GM19238 (cell line): ENCODE measurements around the gene GPR15.
"Not testable (repeated sequence)": the region's sequence is repeated elsewhere in the genome, so short reads cannot be mapped to it uniquely, and the experiment has no call there.

Source experiments
- DNase-seq: peaks from one replicate; pipeline ENCODE4 v3.0.0; 2011; ENCODE audit warnings: low spot score; ENCODE audit not compliant: insufficient read length

Gene GPR15

DNA sequence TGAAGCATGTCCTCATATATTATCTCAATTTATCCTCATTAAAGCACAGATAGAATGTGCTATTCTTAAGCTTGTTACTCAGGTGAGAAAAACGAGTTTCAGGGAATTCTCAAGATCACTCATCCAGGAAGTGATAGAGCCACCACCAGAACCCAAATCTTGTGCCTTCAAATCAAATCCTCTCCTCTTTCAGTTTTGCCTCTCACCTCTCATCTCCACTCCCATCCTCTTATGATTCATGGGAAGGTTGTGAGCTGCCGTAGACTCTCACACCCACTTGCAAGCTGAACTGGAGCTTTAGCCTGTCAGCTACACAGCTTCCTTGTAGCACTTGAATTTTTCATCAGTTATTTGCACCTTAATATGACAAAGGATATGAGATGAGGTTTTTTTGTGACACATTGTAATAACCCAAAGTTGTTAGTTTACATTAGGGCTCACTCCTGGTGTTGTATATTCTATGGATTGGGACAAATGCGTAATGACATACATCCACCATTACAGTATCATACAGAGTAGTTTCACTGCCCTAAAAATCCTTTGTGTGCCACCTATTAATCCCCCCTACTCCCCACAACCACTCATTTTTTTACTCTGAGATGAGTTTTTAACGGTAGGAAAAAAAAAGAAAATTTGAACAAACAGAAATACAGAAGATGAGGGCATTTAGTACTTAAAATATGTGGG is 25.7 kb downstream of the GPR15 start:
- DNase-seq = no peak

- DNase-seq = no peak
Observed at GRCh38 chr3:98558100-98558827, 26.5 kb downstream of the GPR15 start.

GRCh38 chr3:98559769-98560168 is 28.0 kb downstream of the GPR15 start:
- DNase-seq = not testable (repeated sequence)

- DNase-seq = no peak
Observed at GRCh38 chr3:98560911-98561310, 29.1 kb downstream of the GPR15 start.

GRCh38 chr3:98561727-98562521 is 30.1 kb downstream of the GPR15 start:
- no peak for DNase-seq

DNA sequence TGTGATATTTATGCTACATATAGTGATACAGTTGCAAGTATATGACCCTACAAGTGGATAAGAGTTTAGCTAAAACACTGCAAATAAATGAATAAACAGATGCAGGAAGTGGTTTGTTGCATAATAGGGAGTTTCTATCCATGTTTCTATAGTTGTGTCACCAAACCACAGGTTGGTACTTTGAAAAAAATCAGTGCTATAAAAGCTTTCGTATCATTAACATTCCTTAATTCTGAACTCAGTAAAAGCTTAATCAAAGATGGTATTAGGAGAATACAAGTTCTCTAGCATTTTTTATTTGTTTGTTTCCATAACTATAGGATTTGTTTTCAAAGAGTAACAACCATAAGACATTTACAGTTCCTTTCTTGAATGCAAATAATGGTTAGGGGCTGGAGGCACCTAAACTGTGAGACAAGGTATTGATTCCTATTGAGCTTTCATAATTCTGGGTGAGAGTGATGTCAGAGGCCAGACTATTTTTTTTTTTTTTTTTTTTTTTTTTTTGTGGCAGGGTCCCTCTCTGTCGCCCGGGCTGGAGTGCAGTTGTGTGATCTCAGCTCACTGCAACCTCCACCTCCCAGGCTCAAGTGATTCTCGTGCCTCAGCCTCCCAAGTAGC is 32.0 kb downstream of the GPR15 start:
- DNase-seq = no peak

DNA sequence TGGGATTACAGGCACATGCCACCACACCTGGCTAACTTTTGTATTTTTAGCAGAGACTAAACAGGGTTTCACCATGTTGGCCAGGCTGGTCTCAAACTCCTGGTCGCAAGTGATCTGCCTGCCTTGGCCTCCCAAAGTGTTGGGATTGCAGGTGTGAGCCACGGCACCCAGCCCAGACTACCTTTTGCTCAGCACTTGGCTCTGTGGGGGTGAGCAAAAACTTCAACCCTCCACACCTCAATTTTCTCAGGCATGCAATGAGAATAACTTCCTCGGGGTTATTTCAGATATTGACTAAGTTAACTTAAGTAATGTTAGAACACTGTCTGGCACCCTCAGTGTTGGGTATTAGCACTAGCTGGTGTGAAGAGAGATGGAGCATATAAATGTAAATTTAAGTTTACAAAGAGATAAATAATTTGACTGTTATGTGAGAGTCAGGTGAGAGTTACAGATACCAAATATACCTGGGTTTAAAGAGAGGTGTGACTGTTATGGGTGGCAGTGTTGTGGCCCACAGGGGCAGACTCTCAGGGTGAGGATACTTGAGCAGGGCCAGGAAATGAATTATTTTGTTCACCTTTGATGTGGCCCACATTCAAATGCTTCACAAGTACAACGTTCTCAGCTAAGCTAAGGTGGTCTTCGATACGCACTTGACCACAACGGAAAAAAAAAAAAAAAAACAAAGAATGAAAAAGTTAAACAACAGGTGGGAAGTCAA is 32.7 kb downstream of the GPR15 start:
- DNase-seq = no peak

- DNase-seq = no peak
Observed at GRCh38 chr3:98565237-98565643, 33.5 kb downstream of the GPR15 start.

GRCh38 chr3:98565843-98566242 is 34.1 kb downstream of the GPR15 start:
- DNase-seq = no peak

DNA sequence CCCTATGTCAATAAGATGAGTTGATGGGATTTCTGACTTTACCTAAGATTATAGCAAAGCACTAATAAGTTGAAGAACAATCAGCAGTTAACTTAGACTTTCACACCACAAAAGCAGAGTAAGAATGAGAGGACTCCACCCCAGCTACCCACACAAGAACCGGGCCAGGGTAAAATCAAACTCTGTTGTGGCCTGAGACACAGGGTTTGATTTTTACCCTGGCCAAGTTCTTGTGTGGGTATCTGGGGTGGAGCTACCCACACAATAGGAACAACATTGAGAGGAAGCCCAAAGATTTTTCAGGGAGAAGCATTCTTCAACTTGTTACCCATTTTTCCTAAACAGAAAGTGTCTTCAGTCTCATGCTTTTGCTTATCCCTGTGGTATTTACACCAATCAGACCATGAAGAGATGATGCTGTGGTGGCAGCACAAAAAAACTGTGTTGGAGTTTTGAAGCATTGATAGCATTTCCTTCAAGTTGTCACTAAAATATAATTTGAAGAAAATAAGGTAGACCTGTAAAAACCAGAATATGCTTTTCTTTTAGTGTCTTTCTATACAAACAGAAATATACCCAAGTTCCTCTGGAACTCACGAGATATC is 36.0 kb downstream of the GPR15 start:
- DNase-seq = no peak

DNA sequence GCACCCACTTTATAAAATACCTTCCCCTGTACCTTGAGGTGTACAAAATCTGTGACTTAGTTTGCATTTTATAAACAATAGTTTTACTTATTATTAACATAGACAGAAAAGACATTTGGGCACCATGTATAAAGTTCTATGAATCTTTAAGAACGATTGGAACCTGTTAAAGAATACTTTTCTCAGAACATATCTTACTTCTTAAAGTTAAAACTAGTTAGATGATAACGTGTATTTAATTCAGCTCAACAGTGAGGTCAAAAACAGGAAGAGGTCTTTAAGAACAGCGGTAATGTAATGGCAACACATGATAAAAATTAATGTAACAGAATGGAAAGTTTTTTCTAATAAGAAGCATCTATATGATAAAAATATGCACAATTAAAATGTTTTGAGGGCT is 36.6 kb downstream of the GPR15 start:
- DNase-seq = no peak

GRCh38 chr3:98573181-98573728 is 41.5 kb downstream of the GPR15 start:
- DNase-seq = no peak

- DNase-seq = no peak
Observed at GRCh38 chr3:98574132-98574531, 42.4 kb downstream of the GPR15 start.

DNA sequence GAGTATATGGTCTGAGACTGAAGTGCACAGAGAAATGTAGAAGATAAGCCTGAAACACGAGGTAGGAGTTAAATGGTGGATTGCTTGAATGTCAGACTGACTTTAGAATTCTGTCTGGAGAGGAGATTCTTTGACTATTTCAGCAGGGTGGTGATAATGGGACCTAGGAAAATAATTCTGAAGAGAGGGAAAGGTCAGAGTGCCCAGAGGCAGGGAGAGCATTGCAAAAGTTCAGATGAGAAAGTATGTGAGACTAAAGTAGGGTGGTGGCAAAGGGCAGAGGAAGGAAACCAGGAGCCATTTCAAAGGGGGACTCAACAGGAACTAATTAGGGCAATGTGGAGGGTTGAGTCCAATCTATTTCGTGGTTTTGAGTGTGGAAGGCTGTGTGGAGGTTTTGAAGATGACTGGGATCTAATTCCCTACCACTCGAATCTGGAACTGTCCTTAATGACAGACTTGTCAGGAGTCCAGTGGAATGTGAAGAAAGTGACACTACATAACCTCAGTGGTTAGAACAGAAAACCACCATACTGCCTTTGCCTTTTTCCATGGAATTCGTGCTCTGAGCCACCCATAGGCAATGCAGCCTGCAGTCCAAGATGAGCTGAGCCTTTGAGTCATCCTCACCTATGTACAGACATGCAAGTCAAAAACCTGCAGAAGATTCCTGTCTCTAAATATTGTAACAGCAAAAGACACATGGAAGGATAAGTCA is 45.6 kb downstream of the GPR15 start:
- no peak for DNase-seq

DNA sequence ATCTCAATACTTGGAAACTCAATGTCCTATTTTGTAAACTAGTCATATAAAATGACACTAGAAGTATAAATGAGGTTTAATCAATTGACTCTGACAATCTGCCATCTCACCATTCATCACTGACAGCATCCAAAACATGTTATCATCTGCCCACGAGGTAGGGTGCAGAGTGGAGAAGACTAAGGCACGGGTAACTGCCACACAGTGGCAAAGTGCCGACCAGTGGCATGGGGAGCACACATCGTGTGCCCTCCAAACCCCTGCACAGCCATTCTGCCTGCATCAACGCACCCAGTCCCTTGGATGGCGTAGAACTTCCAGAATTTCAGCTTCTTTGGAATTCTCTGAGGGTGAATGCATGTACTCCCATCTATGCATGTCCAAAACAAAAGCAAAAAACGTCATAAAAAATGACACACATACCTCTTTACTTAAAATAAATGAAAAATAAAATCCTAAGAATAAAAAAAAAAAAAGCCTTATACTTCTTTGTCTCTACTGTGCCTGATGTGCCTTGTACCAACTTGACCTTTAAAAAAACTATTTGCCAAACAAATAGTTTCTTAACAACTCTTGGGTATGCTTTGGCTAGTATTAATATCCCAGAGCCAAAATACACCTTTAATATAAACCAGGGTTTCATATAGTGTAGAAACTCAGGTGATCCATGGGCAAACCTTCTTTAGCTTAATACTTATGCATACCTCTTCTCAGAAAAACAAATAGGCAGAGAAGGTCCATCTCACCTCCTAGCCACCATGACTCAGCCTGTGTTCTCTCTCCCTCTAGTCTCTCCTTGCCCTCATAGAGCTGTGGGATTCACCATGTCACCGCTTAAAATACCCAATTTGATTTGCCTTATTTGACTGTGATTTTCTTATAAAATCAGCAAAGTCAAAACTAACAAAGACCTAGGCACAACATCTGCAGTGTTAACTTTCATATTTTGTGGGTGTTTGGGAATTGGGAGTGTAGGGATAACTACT is 48.9 kb downstream of the GPR15 start:
- no peak for DNase-seq

DNA sequence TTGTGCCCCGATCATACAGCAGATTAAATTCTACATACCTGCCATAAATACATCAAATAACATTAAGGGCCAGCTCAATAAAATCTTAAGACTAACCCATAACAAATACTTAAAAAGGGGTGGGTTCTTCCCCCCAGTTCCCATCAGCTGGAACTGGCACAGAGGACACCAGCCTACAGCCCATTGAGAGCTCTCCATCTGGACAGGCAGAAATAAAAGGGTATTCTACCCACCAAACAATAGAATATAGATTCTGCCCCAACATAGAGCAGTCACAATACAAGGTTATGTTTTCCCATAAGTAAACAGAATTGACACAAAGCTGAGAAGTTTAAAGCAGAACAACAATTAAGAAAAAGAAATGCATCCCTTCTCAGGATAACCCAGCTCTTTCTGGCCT is 49.7 kb downstream of the GPR15 start:
- no peak for DNase-seq

DNA sequence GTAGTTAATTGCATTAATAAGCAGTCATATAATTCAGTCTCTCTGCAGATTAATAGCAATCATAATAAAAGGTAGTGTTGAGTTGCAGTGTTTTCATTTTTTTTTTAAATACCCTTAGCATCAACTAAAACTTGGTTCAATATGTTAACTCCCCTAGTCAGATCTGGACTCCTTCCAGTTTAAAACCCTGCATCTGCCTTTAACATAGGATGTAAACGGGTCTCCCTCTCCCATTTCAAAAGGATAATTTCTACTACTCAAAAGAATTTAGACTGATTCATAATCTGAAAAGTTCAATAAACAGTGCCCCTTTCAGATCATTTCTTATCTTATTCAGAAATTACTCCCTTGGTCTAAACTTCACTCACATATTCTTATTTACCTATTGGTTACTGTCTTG is 50.3 kb downstream of the GPR15 start:
- no peak for DNase-seq

DNA sequence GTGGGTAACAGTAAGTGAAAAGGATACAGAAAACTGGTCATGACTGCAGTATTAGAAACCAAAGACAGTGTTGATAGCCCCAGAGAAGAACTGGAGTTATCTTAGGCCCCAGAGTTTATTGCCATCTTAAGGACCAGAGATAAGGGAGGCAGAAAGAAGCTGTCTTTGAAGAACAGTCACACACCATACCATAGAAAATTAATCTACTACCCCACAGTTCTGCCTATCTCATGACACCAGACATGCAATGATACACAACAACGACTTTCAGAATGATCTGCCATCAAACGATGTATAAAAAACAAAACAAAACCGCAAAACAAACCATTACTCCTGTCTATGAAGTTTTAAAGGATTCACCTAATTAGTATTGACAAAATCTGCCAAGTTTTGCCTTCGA is 52.0 kb downstream of the GPR15 start:
- no peak for DNase-seq
